Effector memory CD4-positive, alpha-beta T cell (primary cell): Measurements from ENCODE around the gene PRKX.
A peak's percentile ranks its signal among the peaks of the same experiment; 100 is the strongest.
"Not testable (repeated sequence)": the region's sequence is repeated elsewhere in the genome, so short reads cannot be mapped to it uniquely, and the experiment has no call there.

Experiments used
- DNase-seq, 3 donors: peaks; one replicate each; pipeline ENCODE4 v3.0.0-alpha.2; 2020
- H3K27ac ChIP-seq: 2 replicates; pipeline ENCODE4 v1.7.0; 2013; ENCODE audit warnings: mild to moderate bottlenecking, low read length, moderate library complexity; ENCODE audit not compliant: insufficient read depth, poor library complexity, severe bottlenecking
- H3K27me3 ChIP-seq: replicated peaks from 2 replicates; pipeline ENCODE4 v1.7.0; 2013; ENCODE audit warnings: mild to moderate bottlenecking, low read length; ENCODE audit not compliant: insufficient read depth, control insufficient read depth, poor library complexity, severe bottlenecking
- H3K36me3 ChIP-seq: 2 replicates; pipeline ENCODE4 v1.7.0; 2013; ENCODE audit warnings: mild to moderate bottlenecking, low read length, moderate library complexity; ENCODE audit not compliant: control insufficient read depth, insufficient read depth
- H3K4me1 ChIP-seq: 2 replicates; pipeline ENCODE4 v1.7.0; 2013; ENCODE audit warnings: low read length, mild to moderate bottlenecking; ENCODE audit not compliant: control insufficient read depth, insufficient read depth, poor library complexity, severe bottlenecking
- H3K4me3 ChIP-seq: 2 replicates; pipeline ENCODE4 v1.7.0; 2013; ENCODE audit warnings: low read length, low read depth, mild to moderate bottlenecking; ENCODE audit not compliant: insufficient read depth, poor library complexity, severe bottlenecking
- H3K9me3 ChIP-seq: 2 replicates; pipeline ENCODE4 v1.7.0; 2013; ENCODE audit warnings: mild to moderate bottlenecking, low read length, moderate library complexity; ENCODE audit not compliant: control insufficient read depth

The PRKX gene

DNA sequence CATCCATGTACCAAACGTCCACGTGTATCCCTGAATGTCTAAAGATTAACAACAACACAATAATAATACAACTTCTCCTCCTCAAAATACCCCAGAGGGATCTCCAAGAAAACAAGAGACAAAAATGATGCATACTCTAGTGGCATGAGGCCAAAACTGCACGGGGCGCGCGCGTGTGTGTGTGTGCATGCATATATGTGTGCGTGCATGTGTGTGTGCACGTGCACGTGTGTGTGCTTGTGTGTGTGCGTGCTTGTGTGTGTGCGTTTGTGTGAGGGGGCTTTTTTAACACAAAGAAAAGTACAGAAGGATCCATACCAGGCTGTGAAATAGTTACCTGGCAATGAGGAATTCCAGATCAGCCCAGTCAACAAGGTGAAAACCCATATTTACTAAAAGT is 48.5 kb downstream of the PRKX start:
- no peak for DNase-seq
- no peaks in the 10 kb centered on the region for H3K9me3 ChIP-seq
- H3K27ac ChIP-seq, result no peak overlapping the region
- no peaks in the 10 kb centered on the region for H3K27me3 ChIP-seq
- H3K36me3 ChIP-seq, result peaks cover 26% of the 10 kb centered on the region
- H3K4me1 ChIP-seq, result no peaks in the 10 kb centered on the region
- no peak overlapping the region for H3K4me3 ChIP-seq

DNA sequence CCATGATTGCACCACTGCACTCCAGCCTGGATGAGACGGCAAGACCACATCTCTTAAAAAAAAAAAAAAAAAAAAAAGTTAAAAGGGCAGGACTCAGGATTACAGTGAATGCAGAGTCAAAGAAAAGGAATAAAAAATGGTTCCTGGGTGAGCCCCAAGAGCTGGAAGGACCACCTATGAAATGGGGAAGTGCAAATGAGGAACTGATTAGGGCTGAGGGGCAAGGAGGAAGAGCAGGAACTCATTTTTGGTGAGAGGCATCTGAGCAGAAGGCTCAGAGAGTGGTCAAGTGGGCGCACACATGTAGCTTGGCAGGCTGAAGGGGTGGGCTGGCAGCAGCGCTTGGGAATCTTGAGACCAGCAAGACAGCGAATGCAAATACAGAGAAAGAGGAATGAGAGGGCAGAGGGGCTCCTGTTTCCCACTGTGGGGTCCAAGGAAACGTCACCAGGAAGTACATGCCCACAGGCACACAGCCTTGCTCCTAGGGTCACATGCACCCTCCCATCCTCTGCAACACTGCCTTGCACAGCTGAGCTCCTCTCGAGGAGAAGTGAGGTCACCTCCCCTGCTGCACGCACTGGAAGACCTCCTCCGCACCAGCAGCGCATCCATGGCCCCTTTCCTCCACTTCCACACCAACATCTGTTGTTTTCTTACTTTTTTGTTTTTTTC is 49.7 kb downstream of the PRKX start:
- H3K4me1 ChIP-seq, H3K9me3 ChIP-seq, H3K4me3 ChIP-seq, DNase-seq, H3K27ac ChIP-seq, H3K27me3 ChIP-seq: not testable (repeated sequence)
- H3K36me3 ChIP-seq, result peaks cover 18% of the 10 kb centered on the region

DNA sequence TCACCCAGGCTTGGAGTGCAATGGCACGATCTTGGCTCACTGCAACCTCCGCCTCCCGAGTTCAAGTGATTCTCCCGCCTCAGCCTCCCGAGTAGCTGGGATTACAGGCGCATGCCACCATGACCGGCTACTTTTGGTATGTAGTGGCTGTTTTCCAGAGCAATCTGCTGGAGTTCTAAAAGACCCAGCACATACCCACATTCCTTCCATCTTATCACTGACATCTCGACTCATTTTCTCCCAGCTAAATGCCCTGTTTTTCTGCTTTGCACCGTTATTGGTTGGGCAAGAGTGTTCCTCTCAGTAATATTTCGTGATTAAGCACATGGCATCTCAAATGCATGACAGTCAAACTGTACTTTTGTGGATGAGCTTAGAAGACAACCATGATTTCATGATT is 53.7 kb downstream of the PRKX start:
- DNase-seq, result no peak
- H3K4me3 ChIP-seq, result no peak overlapping the region
- no peaks in the 10 kb centered on the region for H3K9me3 ChIP-seq
- H3K4me1 ChIP-seq, result no peaks in the 10 kb centered on the region
- no peak overlapping the region for H3K27ac ChIP-seq
- H3K27me3 ChIP-seq, result no peaks in the 10 kb centered on the region
- peaks cover 27% of the 10 kb centered on the region for H3K36me3 ChIP-seq

DNA sequence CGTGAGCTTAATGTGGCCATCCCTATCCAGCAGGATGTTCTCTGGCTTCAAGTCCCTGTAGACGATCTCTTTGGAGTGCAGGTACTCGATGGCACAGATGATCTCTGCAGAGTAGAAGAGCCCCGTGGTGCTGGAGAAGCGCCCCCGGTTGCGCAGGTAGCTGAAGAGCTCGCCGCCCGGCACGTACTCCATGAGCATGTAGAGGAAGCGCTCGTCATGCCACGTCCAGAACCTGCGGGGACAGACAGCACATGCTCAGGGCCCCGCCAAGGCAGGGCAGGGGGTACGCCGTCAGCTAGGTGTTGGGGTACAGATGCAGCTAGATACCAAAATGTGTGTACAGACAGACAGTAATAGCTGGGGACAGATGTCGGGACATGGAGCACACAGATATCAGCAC is 58.3 kb downstream of the PRKX start:
- no peaks in the 10 kb centered on the region for H3K27me3 ChIP-seq
- H3K36me3 ChIP-seq, result peaks cover 41% of the 10 kb centered on the region
- no peak overlapping the region for H3K27ac ChIP-seq
- no peaks in the 10 kb centered on the region for H3K9me3 ChIP-seq
- H3K4me1 ChIP-seq, result no peaks in the 10 kb centered on the region
- no peak for DNase-seq
- H3K4me3 ChIP-seq, result no peak overlapping the region

DNA sequence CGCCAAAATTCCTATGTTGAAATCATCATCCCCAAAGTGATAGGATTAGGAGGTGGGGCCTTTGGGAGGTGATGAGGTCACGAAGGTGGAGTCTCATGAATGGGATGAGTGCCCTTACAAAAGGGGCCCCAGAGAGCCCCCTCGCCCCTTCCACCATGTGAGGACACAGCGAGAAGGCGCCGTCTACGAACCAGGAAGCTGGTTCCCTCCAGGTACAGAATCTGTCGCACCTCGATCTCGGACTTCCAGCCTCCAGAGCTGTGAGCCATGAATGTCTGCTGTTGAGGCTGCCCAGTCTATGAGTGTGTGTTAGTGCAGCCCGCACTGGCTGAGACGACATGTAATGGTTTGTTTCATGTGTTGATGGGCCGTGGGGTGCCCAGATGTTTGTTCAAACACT is 60.3 kb downstream of the PRKX start:
- peaks cover 37% of the 10 kb centered on the region for H3K36me3 ChIP-seq
- no peaks in the 10 kb centered on the region for H3K4me1 ChIP-seq
- no peaks in the 10 kb centered on the region for H3K27me3 ChIP-seq
- H3K27ac ChIP-seq, result no peak overlapping the region
- H3K4me3 ChIP-seq, result no peak overlapping the region
- no peaks in the 10 kb centered on the region for H3K9me3 ChIP-seq
- DNase-seq, result no peak

DNA sequence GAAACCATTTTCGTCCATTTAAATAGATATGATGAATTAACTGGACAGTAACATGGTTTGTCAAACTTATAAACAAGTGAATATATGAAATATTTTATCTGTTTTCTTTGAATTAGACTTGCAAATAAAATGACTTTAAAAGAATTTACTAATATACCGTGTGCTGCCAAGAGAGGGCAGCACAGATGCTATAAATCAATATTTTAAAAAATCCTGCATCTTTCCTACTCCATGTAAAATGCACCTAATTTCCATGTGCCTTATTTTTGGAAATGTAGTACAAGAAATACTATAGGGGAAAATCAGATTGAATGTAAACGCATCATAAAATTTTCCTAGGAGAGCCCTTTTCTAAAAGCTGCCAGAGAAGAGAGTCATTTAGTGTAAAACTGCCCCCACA is 62.2 kb downstream of the PRKX start:
- Histone ChIP-seq H3K36me3 (peaks cover 35% of the 10 kb centered on the region), H3K4me3 (no peak overlapping the region), H3K27me3 (no peaks in the 10 kb centered on the region), H3K27ac (no peak overlapping the region), H3K4me1 (no peaks in the 10 kb centered on the region), H3K9me3 (no peaks in the 10 kb centered on the region)
- no peak for DNase-seq

DNA sequence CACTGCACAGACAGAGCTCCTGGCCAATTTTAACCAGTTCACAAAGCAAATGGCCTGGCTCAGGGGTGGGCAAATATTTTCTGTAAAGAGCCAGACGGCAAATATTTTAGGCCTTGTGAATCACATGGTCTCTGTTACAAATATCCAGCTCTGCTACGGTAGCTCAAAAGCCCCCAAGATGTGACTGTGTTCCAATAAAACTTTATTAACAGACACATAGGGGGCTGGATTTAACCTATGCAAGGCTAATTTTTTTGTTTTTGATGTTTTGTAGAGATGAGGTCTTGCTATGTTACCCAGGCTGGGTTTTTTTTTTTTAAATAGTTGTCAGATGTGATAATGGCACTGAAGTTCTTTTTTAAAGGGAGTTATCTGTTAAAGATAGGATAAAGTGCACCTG is 65.4 kb downstream of the PRKX start:
- Histone ChIP-seq H3K4me3 (no peak overlapping the region), H3K9me3 (no peaks in the 10 kb centered on the region), H3K27me3 (no peaks in the 10 kb centered on the region), H3K27ac (no peak overlapping the region), H3K4me1 (no peaks in the 10 kb centered on the region), H3K36me3 (peaks cover 27% of the 10 kb centered on the region)
- DNase-seq, result no peak

DNA sequence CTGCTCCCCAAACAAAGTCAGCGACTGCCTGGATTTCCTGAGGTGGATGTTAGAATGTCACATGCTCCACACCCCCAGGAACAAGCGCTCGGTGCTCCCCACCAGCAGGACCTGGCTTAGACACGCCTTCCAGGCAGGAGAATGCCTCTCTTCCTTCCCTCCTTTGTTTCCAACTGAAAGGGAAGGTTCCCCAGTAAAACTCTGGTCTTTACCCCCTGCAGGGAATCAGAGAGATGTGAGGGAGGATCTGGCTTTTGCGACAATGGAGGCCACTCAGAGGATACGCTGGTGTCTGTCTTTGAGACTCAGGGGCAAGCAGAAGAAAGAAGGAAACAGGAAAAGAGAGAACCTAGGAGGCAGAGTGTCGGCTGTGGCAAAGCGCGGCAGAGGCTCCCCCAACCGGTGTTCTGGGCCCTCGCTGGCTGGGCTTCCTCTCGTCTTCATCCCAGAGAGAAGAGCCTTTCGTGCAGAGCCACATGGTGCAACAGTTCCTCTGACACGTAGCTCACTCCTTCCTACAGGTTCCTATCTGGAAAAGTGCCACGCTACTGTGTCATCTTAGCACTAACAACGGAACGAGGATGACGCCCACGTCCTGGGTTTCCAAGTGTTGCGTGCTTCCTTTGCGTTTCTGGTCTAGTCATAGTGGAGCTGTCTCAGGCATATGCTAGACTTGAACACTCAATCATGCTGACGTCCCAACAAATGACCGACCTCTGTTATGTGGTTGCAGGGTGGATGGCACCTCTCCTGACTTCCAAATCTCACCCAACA is 73.4 kb downstream of the PRKX start:
- peaks cover 13% of the 10 kb centered on the region for H3K36me3 ChIP-seq
- not testable (repeated sequence) for H3K27ac ChIP-seq, DNase-seq, H3K27me3 ChIP-seq, H3K4me1 ChIP-seq, H3K4me3 ChIP-seq, H3K9me3 ChIP-seq

DNA sequence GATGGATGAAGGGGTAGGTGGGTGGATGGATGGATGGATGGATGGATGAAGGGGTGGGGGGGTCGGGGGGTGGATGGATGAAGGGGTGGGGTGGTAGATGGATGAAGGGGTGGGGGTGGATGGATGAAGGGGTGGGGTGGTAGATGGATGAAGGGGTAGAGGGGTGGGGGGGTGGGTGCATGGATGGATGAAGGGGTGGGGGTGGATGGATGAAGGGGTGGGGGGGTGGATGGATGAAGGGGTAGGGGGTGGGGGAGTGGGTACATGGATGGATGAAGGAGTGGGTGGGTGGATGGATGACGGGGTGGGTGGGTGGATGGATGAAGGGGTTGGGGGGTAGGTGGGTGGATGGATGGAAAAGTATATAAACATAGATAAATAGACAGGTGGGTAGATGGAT is 74.2 kb downstream of the PRKX start:
- H3K27me3 ChIP-seq, result no peaks in the 10 kb centered on the region
- no peak overlapping the region for H3K4me3 ChIP-seq
- peaks cover 5% of the 10 kb centered on the region for H3K36me3 ChIP-seq
- no peak for DNase-seq
- H3K9me3 ChIP-seq, result no peaks in the 10 kb centered on the region
- no peak overlapping the region for H3K27ac ChIP-seq
- H3K4me1 ChIP-seq, result no peaks in the 10 kb centered on the region

DNA sequence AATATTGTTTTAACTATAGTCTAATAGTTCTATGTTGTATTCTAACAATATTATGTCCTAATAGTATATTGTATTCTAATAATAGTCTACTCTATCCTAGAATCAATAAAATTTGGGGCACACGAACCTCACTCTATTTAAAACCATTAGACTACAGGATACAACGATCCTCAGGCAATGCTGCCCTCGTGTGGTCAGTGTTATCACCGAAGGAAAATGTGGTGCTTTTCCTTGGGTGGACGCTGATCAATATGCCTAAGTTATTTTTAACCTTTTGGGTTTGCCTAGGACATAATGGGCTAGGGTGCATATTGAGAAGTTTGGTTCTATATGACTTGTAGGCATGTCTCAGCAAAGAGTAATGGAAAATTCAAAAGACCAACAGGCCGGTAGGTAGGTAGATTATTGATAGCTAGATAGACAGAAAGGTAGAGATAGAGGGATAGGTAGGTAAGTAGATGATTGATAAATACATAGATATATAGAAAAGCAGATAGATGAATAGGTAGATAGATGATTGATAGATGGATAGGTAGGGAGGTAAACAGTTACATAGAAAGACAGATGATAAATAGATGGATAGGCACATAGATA is 75.1 kb downstream of the PRKX start:
- H3K9me3 ChIP-seq, result no peaks in the 10 kb centered on the region
- DNase-seq, result peak in 1 of 3 donors; percentile 1
- no peaks in the 10 kb centered on the region for H3K4me1 ChIP-seq
- H3K27ac ChIP-seq, result no peak overlapping the region
- H3K27me3 ChIP-seq, result no peaks in the 10 kb centered on the region
- no peak overlapping the region for H3K4me3 ChIP-seq
- peaks cover 5% of the 10 kb centered on the region for H3K36me3 ChIP-seq
